ENCODE measurements around the gene MLF2. TPM values are rescaled to one million over a fixed set of nuclear protein-coding genes. Genes with fewer than 3 reads are reported as not detected.

MLF2 gene
- total and polyA plus RNA-seq, 7 donors, result 104 to 245 (median 156) TPM

DNA sequence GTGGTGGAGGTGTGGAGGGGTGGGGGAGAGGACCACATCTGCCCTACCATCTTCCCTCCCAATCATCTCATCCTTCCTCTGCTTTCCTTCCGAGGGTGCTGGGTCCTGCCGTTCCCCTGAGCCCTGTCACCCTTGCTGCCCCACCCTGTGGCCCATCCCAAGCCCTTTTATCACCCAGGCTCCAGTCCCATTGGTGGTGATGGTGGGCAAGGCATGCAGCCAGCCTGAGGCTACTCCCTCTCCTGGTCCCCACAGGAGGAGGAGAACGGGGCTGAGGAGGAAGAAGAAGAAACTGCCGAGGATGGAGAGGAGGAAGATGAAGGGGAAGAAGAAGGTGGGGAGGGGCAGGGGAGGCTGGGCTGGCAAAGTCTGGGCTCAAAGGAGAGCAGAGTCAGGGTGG lies 16.7 kb upstream of the MLF2 start:
- whole genome bisulfite sequencing, 3 donors, result 50 to 67% (median 63%) methylated on average over 1 to 4 of the region's 4 CpGs
- TF ChIP-seq, protein P1, sequence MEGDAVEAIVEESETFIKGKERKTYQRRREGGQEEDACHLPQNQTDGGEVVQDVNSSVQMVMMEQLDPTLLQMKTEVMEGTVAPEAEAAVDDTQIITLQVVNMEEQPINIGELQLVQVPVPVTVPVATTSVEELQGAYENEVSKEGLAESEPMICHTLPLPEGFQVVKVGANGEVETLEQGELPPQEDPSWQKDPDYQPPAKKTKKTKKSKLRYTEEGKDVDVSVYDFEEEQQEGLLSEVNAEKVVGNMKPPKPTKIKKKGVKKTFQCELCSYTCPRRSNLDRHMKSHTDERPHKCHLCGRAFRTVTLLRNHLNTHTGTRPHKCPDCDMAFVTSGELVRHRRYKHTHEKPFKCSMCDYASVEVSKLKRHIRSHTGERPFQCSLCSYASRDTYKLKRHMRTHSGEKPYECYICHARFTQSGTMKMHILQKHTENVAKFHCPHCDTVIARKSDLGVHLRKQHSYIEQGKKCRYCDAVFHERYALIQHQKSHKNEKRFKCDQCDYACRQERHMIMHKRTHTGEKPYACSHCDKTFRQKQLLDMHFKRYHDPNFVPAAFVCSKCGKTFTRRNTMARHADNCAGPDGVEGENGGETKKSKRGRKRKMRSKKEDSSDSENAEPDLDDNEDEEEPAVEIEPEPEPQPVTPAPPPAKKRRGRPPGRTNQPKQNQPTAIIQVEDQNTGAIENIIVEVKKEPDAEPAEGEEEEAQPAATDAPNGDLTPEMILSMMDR (IDR thresholded peaks at IDR 0.05), result no peak
- ATAC-seq, result no peak
- H3K27ac ChIP-seq, result no peak overlapping the region
- peaks cover 0 to 9% (median 2%) of the 10 kb centered on the region in 3 donors for H3K27me3 ChIP-seq (ENCODE audit: insufficient read depth in 3 of 3, low read length in 2 of 3)
- H3K9me3 ChIP-seq, result no peaks in the 10 kb centered on the region
- no peaks in the 10 kb centered on the region for H3K36me3 ChIP-seq (ENCODE audit: insufficient read depth in 1 of 2, low read depth in 1 of 2)
- peaks cover 23% of the 10 kb centered on the region for H3K4me1 ChIP-seq
- intact Hi-C loops (cut with DNase I), result no loop called here
- H3K4me3 ChIP-seq, result no peak overlapping the region
- DNase-seq, result no peak

DNA sequence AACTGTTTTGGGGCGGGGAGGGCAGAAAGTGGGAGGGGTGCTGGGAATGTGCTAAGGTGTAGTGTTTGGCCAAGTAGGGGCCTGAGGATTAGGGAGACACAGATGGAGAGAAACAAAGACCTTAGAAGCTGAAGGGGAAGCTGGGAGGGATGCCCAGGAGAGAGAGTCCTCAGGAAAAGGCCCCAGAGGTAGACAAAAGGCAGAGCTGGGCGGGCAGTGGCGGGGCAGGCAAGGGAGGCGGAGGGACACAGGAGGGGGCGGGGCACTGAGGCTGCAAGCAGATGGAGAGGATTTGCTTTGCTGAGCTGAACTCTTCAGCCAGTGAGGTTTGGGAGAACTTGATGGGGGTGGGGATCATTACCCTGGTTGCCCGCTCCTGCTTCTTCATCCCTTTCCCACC lies 16.0 kb upstream of the MLF2 start:
- Histone ChIP-seq H3K27ac (no peak overlapping the region), H3K27me3 (ENCODE audit: insufficient read depth in 3 of 3, low read length in 2 of 3) (peaks cover 0 to 9% (median 2%) of the 10 kb centered on the region in 3 donors), H3K9me3 (no peaks in the 10 kb centered on the region), H3K4me3 (peak overlapping the region; percentile 84), H3K36me3 (ENCODE audit: insufficient read depth in 1 of 2, low read depth in 1 of 2) (no peaks in the 10 kb centered on the region), H3K4me1 (peaks cover 26% of the 10 kb centered on the region)
- no peak for ATAC-seq
- intact Hi-C loops (cut with DNase I), result no loop called here
- WGBS, 3 donors, result 61 to 75% (median 62%) methylated on average over 2 to 6 of the region's 6 CpGs
- peak in 1 of 2 donors; percentile 43 for DNase-seq
- TF ChIP-seq, protein P1 (IDR thresholded peaks at IDR 0.05), result no peak

DNA sequence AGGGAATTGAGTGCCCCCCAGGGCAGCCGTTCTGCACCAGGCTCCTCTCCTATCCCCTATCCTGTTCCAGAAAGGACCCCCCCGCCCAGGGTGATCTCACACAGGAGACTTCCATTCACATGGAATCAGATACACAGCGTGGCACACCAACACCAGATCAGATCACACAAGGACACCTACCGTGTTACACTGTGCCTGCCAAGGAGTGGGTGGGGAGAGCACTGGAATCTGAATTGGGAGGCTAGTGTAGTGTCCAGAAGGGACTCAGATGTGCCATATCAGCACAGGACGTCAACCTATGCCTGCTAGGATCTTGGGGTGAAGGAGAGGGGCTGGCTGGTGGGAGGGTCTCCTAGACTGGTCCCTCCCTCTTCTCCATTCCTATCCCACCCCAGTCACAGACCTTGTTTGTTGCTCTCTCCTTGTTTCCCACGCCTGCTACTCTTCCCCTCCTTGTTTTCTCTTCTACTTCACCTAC lies 15.5 kb upstream of the MLF2 start:
- TF ChIP-seq, protein P1 (IDR thresholded peaks at IDR 0.05), result no peak
- ATAC-seq, result no peak
- intact Hi-C loops (cut with DNase I), result no loop called here
- no peak for DNase-seq
- Histone ChIP-seq H3K4me1 (peaks cover 26% of the 10 kb centered on the region), H3K4me3 (peak overlapping the region; percentile 84), H3K27me3 (ENCODE audit: insufficient read depth in 3 of 3, low read length in 2 of 3) (peaks cover 0 to 9% (median 0%) of the 10 kb centered on the region in 3 donors), H3K36me3 (ENCODE audit: insufficient read depth in 1 of 2, low read depth in 1 of 2) (no peaks in the 10 kb centered on the region), H3K27ac (peak overlapping the region; percentile 19), H3K9me3 (no peaks in the 10 kb centered on the region)
- 21 to 29% (median 23%) methylated on average over 6 of the region's 6 CpGs for whole genome bisulfite sequencing, 3 donors

DNA sequence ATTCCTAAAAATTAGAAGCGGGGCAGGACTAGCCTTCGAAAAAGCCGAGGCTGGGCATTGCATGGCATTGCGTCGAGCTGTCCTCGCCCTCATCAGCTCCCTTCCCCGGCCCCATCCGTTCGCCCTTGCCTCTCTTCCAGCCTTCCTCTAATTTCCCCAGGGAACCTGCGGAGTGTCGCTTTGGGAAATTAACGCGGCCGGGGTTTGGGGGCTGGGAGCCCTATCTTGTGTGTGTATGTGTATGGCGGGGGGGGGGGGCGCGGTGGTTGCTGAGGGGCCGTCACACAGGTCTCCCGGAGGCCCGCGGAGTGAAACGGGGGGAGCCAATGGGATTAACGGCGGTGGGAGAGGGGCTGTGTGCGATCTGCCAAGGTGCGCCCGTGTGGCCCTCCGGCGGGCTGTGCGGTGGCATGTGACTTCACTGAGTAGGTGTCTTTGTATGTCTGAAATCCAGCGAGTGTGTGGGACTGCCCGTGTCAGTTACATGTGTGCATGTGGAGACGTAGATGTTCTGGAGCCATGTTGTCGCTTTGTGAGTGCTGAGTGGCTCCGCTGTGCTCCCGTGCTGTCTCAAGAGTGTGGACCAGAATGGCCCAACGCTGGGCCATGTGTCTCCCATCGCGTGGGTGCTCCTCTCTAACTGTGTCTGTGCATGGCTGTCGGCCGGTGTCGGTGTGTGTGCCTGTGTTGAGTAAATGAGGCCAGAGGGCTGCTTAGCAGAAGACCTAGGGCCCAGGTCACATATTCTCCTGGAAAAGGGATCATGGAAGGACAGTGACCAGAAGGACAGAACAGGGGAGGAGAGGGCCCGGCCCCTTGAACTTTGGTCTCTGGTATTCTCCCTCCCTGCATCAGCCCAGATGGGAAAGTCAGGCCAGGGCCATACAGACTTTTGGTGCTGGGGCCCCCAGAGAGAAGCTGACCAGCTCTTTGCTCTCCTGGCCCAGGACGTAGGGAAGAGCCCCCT lies 14.7 kb upstream of the MLF2 start:
- H3K36me3 ChIP-seq (ENCODE audit: insufficient read depth in 1 of 2, low read depth in 1 of 2), result no peaks in the 10 kb centered on the region
- H3K4me1 ChIP-seq, result peaks cover 26% of the 10 kb centered on the region
- H3K9me3 ChIP-seq, result no peaks in the 10 kb centered on the region
- H3K4me3 ChIP-seq, result peak overlapping the region; percentile 84
- intact Hi-C loops (cut with DNase I), result no loop called here
- H3K27ac ChIP-seq, result peak overlapping the region; percentile 80
- TF ChIP-seq, protein P1 (IDR thresholded peaks at IDR 0.05), result no peak
- WGBS, 3 donors, result 14 to 21% (median 17%) methylated on average over 37 to 44 of the region's 44 CpGs
- peaks cover 0 to 9% (median 0%) of the 10 kb centered on the region in 3 donors for H3K27me3 ChIP-seq (ENCODE audit: insufficient read depth in 3 of 3, low read length in 2 of 3)
- DNase-seq (no peak), ATAC-seq (peak in 1 of 4 donors; percentile 4)
